Activated CD8-positive, alpha-beta memory T cell treated with anti-CD3 and anti-CD28 coated beads, Interleukin-2, amount 50 U/mL, for 1 hour (primary cell): Measurements from ENCODE around the gene ALG10.
"Not testable (repeated sequence)": the region's sequence is repeated elsewhere in the genome, so short reads cannot be mapped to it uniquely, and the experiment has no call there.

Experiments
- DNase-seq: peaks from one replicate; pipeline ENCODE4 v3.0.0-alpha.2; 2020; ENCODE audit errors: extremely low read depth

Gene ALG10, protein sequence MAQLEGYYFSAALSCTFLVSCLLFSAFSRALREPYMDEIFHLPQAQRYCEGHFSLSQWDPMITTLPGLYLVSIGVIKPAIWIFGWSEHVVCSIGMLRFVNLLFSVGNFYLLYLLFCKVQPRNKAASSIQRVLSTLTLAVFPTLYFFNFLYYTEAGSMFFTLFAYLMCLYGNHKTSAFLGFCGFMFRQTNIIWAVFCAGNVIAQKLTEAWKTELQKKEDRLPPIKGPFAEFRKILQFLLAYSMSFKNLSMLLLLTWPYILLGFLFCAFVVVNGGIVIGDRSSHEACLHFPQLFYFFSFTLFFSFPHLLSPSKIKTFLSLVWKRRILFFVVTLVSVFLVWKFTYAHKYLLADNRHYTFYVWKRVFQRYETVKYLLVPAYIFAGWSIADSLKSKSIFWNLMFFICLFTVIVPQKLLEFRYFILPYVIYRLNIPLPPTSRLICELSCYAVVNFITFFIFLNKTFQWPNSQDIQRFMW

DNA sequence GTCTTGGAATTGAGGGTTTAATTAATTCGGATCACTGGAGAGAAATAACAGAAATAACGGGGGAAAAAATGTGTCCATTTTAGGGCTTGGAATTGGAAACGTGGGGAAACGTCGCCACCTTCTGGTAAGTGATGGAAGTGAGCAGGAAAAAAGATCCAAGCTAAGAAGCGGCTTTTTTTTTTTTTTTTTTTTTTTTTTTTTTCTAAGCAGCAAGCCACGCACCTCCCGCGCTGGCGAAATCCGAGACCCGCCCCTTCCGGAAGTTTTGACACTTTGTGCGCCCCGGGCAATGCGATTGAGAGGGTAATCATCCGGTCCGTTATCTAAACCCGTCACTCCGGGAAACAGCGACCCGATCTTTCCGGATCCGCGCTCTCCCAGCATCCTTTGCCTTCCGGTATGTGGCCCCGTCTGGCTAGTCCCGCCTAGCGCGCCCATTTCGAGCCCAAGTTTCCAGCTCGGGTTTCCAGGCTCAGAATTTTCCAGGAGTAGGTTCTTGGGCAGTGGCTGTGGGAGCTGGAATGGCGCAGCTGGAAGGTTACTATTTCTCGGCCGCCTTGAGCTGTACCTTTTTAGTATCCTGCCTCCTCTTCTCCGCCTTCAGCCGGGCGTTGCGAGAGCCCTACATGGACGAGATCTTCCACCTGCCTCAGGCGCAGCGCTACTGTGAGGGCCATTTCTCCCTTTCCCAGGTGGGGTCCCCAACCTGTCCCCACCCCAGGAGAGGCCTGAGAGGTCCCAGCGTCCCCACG is at the start of gene ALG10:
TSS of gene ALG10 (plus strand) at position 418 of the 752 bp plus-strand sequence. CDS start at position 522, 104 bp downstream.
- peak; percentile 94 for DNase-seq

DNA sequence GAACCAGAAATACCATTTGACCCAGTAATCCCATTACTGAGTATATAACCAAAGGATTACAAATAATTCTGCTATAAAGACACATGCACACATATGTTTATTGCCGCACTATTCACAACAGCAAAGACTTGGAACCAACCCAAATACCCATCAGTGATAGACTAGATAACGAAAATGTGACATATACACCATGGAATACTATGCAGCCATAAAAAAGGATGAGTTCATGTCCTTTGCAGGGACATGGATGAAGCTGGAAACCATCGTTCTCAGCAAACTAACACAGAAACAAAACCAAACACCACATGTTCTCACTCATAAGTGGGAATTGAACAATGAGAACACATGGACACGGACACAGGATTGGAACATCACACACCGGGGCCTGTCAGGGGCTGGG is 49.4 kb upstream of the ALG10 start:
- not testable (repeated sequence) for DNase-seq

DNA sequence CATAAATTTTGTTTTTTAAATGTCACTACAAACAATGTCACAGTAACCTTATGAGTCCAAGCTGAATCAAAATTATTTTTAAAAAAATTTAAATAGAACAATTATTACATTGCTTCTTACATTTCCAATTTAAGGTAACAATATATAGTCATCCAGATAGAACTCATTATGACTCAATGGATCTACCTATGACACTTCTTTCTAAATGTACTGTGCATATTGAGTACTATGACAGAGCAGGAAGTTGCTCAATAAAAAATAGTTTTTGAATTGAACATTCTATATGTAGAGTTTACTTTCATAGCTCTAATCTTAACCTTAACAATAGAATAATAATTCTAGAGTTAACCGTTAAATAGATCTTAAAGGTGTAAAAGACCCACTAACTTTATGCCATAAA is 44.4 kb upstream of the ALG10 start:
- no peak for DNase-seq

DNA sequence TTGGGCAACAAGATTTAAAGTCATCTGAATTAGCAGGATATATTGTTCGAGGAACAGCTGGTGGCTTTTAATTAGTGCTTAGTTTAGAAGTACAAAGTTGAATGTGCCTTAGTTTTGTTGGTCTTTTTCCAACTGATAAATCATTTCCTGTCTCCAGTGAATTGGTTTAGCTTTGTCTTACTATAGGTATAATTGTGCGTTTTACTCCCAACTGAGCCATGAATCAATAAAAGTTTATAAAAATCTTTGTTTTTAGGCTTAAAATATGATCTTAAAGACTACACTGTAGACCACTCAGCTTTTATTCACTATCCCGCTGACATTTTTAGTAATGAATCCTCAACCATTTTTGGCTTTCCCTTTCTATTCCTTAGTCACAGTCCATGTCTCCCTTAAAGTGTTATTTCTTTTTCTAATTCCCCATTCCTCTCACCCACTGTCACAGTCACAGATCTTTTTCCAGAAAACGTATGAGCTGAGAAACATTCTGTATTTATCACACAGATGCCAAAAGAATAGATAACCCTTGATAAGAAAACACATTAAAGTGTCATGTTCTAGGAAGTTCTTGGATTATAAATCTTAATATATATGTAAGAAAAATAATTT is 34.0 kb upstream of the ALG10 start:
- DNase-seq, result no peak

DNA sequence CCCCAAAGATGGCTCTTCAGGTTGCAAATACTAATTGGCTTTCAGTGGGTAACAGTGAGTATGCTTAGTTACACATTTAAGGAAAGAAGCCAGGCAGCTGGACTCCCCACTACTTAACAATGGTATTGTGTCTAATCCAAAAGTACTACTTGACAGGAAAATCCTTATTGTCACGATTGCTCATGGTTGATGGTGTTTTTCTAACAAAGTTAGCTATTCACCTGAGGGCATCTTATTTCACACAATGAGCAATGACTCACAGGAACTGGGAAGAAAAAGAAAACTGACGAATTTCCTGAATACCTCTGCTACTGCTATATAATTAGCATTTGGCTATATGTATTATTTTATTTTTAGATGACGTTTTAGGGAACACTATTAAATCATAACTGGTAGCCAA is 33.4 kb upstream of the ALG10 start:
- no peak for DNase-seq

DNA sequence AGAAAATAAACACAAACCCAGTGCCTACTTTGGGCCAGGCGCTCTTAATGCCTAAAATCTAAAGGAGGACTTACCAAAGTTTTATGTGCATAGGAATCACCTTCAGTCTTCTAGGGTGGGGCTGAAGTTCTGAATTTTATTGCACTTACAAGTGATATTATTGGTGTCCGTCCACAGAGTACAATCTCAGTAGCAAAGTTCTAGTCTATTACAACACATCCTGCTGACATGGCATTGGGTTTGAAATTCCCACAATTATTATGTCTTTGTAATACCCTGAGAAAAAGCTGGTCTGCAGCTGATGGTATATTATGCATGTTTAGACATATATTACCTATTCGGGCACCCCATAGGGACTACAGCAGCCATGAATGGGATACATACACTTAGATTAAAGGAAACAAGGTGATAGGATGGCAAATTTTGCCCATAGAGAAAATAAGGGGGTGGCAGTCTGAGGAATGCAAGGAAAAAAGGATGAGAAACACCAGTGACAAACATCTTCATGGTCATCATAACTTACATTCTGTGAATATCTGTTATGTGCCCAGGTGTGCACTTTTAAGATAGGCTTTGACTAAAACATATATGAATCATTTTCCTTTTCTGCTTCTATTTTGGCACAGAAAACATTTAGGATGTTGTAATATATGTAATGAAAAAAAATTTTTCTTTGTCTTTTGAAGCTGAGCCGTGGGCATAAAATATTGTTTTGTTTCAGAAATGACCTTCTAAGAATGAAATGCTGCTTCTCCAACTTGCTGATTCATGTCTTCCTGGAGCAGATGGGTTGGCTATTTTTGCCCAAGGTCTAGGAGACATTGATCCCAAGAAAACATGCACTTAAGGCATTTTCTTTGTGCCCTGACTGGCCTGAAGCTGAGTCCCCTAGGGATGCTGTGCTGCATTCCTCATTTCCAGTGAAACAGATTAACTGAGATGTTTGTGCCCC is 27.2 kb upstream of the ALG10 start:
- DNase-seq, result no peak

DNA sequence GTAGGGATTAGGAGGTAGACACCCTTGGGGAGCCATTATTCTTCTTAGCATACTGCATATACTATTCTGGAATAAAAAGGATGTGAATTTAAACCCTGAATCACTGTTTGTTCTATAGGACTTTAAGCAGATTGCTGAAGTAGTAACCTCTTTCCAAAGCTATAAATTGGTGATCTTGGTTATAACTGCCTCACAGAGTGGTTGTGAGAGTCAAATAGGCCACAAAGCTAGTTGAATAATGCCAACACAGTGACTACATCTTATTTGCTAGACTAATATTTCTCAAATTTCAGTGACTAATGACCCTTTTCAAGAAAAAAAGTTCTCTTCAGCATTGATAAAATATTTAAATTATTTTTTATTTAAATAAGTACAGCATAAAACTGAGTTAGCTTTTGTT is 13.5 kb upstream of the ALG10 start:
- DNase-seq, result not testable (repeated sequence)

DNA sequence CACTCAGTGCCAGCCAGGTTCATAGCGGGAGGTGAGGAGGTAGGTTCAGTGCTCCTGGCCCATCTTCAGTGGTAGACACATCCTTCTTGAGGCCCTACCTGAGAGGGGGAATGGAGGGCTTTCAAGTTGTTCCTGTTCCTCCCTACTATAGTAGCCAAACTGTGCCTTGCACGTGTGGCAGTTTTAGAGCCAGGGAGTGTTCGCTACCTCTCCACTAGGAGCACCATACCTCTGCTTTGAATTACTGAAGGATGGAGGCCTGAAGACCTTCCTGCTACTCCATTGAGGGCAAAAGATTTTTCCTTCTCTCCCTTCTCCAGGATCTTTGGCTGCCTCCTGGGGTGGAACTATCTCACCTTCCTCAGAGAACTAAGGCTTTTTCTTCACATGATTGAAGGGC is 5.9 kb upstream of the ALG10 start:
- DNase-seq, result no peak

DNA sequence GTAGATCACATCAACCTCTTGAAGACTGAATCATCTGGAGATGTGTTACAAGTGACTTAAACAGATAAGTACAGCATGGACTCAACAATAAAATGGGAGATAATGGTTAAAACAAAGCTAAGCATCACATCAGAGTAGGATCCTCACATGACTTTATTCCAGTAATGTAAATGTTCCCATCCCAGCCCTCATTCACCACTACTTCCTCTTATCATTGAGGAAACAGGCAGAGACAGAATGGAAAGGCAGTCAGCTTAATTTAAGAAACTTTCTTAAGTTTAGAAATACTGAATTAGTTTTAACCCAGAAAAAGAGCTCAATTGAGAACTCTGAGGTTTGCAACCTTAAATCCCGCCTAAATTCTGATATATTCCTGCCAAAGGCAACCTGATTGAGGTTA is 1.2 kb upstream of the ALG10 start:
- DNase-seq, result no peak

DNA sequence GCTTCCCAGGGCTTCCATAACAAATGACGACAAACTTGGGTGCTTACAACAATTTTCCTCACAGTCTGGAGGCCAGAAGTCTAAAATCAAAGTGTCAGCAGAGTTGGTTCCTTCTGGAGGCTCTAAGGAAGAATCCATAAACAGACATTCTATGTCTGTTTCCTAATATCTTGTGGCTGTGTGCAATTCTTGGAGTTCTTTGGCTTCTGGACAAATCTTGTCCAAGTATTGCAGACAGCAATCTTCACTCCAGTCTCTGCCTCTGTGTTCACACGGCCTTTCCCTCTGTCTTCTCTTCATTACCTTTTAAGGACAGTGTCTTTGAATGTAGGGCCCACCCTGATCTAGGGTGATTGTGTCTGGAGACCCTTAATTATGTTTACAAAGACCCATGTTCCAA is 5.4 kb downstream of the ALG10 start:
- not testable (repeated sequence) for DNase-seq

DNA sequence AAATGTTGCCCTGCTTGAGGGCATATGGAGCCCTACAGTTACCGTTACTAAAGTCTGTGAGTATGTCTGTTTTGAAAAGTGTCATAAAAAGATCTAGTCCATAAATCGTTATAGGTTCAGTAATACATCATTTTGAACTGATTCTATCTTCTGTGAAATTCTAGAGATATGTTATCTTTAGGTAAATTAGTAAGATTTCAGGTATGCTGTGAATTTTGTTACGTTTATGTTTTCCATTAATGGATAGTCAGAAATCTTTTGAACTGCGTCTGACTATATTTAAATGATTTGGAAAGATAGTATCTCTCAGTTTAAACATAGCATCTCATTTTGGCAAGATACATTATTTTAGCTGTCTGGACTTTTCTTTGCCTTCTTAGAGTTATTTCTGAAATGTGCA is 8.3 kb downstream of the ALG10 start:
- no peak for DNase-seq

DNA sequence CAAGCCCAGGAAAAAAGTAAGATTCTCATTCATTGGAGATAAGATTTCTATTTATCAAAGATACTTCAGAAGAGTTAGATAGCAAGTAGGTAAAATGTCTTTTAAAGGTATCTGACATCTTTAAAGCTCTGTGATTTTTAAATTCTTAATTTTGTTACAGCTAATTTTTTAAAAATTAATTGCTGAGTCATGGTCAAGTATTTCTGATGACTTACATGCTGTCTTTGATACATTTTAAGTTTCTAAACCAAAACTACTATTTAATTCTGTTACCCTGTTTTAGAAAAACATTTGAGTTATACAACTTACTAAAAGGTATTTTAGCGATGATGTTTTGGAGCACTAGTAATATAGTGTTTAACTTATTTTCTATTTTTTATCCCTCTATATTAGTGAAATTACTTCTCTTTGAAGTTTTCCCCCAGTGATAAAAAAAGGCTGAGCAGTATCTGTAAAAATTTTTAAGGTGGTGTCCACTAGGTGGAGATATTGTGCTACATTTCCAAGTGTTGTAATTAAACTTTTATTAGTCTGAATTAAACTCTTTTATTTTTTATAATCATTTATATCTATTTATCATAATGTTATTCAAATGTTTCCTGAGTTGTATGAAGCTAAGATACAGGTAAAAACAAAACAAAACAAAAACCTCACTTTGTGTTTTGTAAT is 11.5 kb downstream of the ALG10 start:
- no peak for DNase-seq

DNA sequence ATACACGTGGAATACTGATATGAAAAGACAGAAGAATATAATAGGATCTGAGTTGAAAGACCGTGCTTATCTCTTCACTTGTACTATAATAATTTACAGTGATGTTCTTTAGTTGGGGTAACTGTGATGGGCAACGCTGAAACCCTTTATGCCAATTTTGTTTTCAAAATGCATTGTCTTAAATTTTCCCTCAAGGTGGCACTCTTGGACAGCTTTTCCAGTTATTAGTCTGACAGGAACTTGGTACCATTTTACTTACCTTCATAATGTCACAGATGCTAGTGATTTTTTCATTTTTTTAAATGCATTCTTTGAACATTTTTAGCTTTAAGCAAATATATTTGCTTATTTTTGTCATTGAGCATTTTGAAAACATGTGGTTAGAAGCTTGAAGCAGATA is 16.1 kb downstream of the ALG10 start:
- DNase-seq, result not testable (repeated sequence)

DNA sequence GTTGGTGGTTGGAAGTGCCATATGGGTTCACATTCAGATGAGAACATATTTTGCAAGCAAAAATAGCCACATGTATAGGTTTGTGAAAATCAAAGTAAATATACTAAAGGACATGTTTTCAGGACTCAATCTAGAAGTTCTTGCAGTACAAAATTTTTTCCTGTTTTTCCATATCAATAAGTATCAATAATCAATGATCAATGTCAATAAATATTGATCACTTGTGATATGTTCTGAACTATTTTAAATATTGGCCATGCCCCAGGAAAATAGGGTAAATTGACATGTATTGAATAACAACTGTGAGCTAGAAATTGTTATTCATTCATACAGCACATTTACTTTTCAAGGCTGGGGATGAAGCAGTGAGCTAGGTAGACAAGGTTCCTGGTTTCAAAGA is 24.3 kb downstream of the ALG10 start:
- DNase-seq, result no peak

DNA sequence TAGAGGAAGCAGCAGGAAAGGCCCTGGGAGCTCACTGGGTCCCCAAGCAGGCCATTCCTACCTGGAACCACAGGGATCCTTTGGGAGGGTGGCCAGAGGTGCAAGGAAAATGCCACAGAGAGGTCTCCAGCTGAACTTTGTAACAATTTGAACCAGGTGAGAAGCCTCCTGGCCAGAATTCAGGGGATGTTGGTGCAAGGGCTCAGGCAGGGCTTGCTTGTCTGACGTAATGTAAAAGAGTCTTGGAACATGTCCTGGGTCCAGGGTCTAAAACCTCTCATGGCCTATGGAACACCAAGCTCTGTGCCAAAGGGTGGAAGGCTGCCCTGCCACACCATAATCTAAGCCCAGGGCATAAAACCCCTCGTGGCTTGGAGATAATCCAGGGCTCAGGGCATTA is 25.6 kb downstream of the ALG10 start:
- DNase-seq, result not testable (repeated sequence)

DNA sequence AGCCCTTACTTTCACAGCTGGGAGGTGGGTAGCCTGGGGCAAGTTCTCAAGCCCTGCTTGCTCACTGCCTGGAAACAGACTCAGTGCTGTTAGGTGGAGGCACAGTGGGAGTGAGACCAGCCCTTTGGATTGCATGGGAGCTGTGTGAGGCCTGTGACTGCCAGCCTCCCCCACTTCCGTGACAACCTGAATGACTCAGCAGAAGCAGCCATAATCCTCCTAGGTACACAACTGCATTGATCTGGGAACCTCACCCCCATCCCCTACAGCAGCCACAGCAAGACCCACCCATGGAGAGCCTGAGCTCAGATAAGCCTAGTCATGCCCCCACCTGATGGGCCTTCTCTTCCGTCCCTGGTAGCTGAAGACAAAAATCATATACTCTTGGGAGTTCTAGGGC is 26.4 kb downstream of the ALG10 start:
- DNase-seq, result no peak

DNA sequence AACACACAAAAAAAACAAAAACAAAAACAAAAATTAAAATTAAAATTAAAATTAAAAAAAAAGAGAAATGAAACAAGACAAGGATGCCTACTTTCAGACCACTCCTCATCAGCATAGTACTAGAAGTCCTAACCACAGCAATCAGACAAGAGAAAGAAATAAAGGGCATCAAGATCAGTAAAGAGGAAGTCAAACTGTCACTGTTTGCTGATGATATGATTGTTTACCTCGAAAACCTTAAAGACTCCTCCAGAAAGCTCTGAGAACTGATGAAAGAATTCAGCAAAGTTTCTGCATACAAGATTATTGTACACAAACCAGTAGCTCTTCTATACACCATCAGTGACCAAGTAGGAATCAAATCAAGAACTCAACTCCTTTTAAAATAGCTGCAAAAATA is 29.2 kb downstream of the ALG10 start:
- DNase-seq, result no peak

DNA sequence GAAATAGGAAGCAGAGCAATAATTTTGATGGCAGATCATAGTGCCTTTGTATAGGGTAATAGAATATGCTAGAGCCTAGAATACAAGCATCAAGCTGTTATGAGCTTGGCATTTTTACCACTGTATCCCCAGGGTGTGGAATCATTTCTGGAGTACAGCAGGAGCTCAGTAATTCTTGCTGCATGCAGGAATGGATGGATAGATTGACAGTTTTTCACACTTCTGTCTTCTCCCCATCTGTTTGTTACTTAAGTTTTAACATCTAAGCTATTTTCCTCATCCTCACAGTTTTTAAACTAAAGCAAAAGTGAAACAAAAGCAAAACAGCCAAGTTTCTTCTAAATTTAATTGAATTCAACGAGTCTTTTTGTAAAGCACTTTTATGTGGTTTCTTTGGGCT is 32.6 kb downstream of the ALG10 start:
- DNase-seq, result no peak
